HG02884 (cell line): ENCODE data around the gene TRIM4.
"Not testable (repeated sequence)": the region's sequence is repeated elsewhere in the genome, so short reads cannot be mapped to it uniquely, and the experiment has no call there.

ENCODE experiments used
- ATAC-seq: cut with Tn5 transposase; IDR thresholded peaks from one replicate; pipeline ENCODE4 v1.9.1; 2021; ENCODE audit warnings: mild to moderate bottlenecking, moderate library complexity; ENCODE audit not compliant: unreplicated experiment

Gene TRIM4

GRCh38 chr7:99920149-99920548 is 819 bp upstream of the TRIM4 start:
- ATAC-seq = no peak

- no peak for ATAC-seq
Observed at GRCh38 chr7:99919814-99920112, 433 bp upstream of the TRIM4 start.

GRCh38 chr7:99910976-99911375 is 8.4 kb downstream of the TRIM4 start:
- no peak for ATAC-seq

GRCh38 chr7:99901581-99901980 is 17.7 kb downstream of the TRIM4 start:
- ATAC-seq = no peak

- ATAC-seq = no peak
Observed at GRCh38 chr7:99899830-99900519, 19.4 kb downstream of the TRIM4 start.

- no peak for ATAC-seq
Observed at GRCh38 chr7:99898836-99899235, 20.5 kb downstream of the TRIM4 start.

- ATAC-seq = no peak
Observed at GRCh38 chr7:99898023-99898357, 21.3 kb downstream of the TRIM4 start.

GRCh38 chr7:99897322-99898022 is 21.9 kb downstream of the TRIM4 start:
- no peak for ATAC-seq

- no peak for ATAC-seq
Observed at GRCh38 chr7:99894738-99895137, 24.6 kb downstream of the TRIM4 start.

- ATAC-seq = no peak
Observed at GRCh38 chr7:99893280-99893679, 26.1 kb downstream of the TRIM4 start.

GRCh38 chr7:99890348-99890747 is 29.0 kb downstream of the TRIM4 start:
- not testable (repeated sequence) for ATAC-seq

- ATAC-seq = not testable (repeated sequence)
Observed at GRCh38 chr7:99888366-99888765, 31.0 kb downstream of the TRIM4 start.

GRCh38 chr7:99881370-99881769 is 38.0 kb downstream of the TRIM4 start:
- ATAC-seq = no peak

GRCh38 chr7:99876933-99877332 is 42.4 kb downstream of the TRIM4 start, which contains the start of gene OR2AE1:
Gene OR2AE1 (minus strand): TSS chr7:99877033. CDS start chr7:99877033, 0 bp downstream.
- ATAC-seq = no peak

- ATAC-seq = no peak
Observed at GRCh38 chr7:99876491-99876890, 42.8 kb downstream of the TRIM4 start.

GRCh38 chr7:99868246-99868645 is 51.1 kb downstream of the TRIM4 start:
- ATAC-seq = no peak

- ATAC-seq = not testable (repeated sequence)
Observed at GRCh38 chr7:99867477-99867876, 51.9 kb downstream of the TRIM4 start.

- no peak for ATAC-seq
Observed at GRCh38 chr7:99863847-99864440, 55.4 kb downstream of the TRIM4 start.

GRCh38 chr7:99860281-99861127 is 58.8 kb downstream of the TRIM4 start:
- ATAC-seq = no peak

- no peak for ATAC-seq
Observed at GRCh38 chr7:99855236-99855635, 64.1 kb downstream of the TRIM4 start.

- no peak for ATAC-seq
Observed at GRCh38 chr7:99848420-99849216, 70.7 kb downstream of the TRIM4 start.
